Skin of body (tissue), 2 donors: ENCODE results near the gene MTCL1. TPM values are rescaled to one million over a fixed set of nuclear protein-coding genes. Genes with fewer than 3 reads are reported as not detected.
"Not testable (repeated sequence)": the region's sequence is repeated elsewhere in the genome, so short reads cannot be mapped to it uniquely, and the experiment has no call there.

Experiments
- DNase-seq: peaks from one replicate; lab custom pipeline; 2025; lab: John Stamatoyannopoulos, UW
- total RNA-seq: library from RNA; depleted of rRNA; stranded (reverse); fragments of >200 nt; gene quantifications from one replicate; pipeline ENCODE4 v1.2.3, GENCODE V29; 2014

Gene MTCL1
- total RNA-seq, 1 donor from 2014 or later: 10.7 TPM

GRCh38 chr18:8742387-8743361 is 37.3 kb downstream of the MTCL1 start:
- no peak for DNase-seq

GRCh38 chr18:8744038-8744437 is 38.7 kb downstream of the MTCL1 start:
- DNase-seq: no peak

GRCh38 chr18:8744656-8745055 is 39.3 kb downstream of the MTCL1 start:
- DNase-seq: no peak

DNA sequence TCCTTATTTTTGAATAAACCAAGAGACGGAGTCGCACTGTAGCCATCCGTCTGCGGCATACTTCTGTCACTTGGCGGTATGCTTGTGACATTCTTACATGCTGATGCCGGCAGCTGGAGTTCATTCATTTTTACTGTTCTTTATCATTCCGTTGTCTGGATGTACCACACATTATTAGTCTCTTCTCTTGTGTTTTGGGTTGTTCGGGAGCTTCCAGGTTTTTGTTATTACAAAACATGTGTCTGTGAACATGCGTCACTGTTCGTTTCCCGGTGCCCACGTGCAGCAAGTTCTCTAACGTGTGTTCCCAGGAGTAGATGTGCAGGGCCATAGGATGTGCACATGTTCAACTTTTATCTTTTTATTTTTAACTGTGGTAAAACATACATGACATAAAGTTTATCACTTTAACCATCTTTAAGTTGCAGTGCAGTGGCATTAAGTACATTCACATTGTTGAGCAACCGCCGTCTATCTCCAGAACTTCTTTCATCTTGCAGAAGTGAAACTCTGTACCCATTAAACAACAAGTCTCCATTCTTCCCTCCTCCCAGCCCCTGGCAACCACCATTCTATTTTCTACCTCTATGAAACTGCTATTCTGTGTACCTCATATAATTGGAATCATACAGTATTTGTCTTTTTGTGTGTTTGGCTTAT is 40.1 kb downstream of the MTCL1 start:
- DNase-seq: peak; percentile 80

DNA sequence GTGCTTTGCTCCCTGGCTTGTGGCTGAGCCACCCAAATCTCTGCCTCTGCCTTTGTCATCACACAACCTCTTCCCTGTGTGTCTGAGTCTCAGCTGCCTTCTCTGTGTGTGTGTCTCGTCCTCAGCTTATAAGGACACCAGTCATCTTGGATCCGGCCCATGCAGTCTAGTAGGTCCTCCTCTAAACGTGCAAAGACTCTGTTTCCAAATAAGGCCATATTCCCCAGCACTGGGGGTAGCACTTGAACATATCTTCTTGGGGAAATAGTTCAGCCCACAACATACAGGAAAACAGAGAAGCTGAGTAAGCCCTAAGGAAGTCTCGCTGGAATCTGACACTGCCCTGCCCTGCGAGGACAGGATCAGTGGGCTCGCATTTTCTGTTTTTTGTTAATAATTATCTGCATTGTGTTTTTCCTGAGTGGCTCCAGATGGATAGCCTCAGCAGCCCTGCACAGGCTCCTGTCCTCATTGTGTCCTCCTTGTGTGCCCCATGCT is 42.1 kb downstream of the MTCL1 start:
- DNase-seq: no peak

DNA sequence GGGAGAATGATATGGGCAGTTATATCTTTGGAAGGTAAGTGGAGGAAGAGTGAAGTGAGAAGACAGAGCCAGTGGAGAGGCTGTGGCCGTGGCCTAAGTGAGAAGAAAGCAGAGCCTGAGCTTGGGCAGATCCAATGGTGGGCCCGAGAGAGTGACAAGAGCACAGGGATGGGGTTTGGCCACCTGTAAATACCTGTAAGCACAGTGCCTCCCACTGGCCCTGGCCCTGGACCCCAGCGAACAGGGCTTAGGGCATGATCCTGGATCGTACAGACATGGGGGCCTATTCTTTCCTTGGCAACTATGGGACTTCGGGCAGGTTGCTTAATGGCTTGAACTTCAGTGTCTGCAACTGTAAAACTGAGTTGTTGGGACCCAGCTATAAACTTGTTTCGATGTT is 44.1 kb downstream of the MTCL1 start:
- no peak for DNase-seq

DNA sequence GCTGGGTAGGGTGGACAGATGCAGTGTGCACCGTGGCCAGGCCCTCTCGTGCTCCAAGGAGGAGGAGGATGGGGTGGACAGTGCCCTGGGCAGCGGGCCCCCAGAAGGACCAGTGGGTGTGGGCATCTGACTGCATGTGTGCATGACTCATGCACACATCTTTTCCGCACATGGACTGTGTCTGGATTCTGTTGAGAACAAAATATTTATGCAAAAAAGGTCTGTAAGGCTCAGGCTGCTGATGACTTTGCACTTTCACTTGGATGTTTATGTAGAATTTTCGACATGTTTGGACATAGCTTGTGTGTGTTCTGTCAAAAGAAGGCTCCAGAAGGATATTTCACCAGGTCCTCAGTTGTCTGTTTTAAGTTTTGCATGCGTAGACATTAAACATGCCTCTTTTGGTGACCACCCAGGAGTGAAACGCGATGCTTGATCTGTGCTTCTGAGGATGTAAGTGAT is 45.6 kb downstream of the MTCL1 start:
- peak; percentile 46 for DNase-seq

GRCh38 chr18:8751692-8752091 is 46.3 kb downstream of the MTCL1 start:
- no peak for DNase-seq

GRCh38 chr18:8752329-8752728 is 47.0 kb downstream of the MTCL1 start:
- no peak for DNase-seq

GRCh38 chr18:8754995-8755960 is 49.9 kb downstream of the MTCL1 start:
- no peak for DNase-seq

- no peak for DNase-seq
Observed at GRCh38 chr18:8756571-8756970, 51.2 kb downstream of the MTCL1 start.

GRCh38 chr18:8757396-8757997 is 52.1 kb downstream of the MTCL1 start:
- no peak for DNase-seq

DNA sequence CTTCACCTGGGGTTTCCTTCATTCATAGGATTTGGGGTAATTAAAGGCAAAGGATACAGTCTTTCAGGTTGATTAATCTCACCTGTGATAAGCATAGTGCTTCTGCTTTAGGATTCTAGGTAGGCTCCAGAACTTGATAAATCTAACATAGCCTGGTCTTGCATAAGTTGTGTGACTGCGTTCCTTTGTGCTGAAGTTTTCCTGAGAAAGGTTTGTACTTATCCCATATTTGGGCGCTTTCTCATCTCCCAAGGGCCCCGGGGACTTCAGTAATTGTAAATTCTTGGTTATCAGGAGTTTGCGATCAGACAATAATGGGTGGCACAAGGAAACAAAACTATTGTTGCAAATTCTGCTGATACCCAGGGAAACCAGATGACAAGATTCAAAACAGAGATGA is 53.1 kb downstream of the MTCL1 start:
- no peak for DNase-seq

DNA sequence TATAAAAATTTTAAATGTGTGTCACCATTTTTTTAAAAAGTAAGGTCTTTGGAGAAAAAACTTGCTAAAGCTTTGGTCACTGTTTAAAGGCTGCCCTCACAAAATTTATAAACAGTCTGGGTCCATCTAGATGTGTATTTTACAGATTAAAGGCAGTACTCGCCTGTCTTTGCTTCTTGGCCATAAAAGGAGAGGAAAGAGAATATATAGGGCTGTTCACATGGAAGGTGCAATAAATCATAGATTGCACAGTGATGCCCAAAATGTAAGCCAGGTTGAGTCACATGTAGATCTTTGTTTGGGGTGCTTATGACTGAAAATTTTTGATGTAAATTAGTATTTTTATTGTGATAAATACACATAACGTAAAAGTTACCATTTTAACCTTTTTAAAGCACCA is 55.6 kb downstream of the MTCL1 start:
- no peak for DNase-seq

DNA sequence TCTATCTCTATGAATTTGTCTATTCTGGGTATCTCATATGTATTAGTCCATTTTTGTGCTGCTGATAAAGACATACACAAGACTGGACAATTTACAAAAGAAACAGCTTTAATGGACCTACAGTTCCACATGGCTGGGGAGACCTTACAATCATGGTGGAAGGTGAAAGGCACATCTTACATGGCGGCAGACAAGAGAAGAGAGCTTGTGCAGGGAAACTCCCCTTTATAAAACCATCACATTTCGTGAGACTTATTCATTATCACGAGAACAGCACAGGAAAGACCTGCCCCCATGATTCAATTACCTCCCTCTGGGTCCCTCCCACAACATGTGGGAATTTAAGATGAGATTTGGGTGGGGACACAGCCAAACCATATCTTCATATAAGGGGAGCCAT is 56.2 kb downstream of the MTCL1 start:
- not testable (repeated sequence) for DNase-seq

- no peak for DNase-seq
Observed at GRCh38 chr18:8762968-8763367, 57.6 kb downstream of the MTCL1 start.

- DNase-seq: no peak
Observed at GRCh38 chr18:8763611-8764010, 58.3 kb downstream of the MTCL1 start.

DNA sequence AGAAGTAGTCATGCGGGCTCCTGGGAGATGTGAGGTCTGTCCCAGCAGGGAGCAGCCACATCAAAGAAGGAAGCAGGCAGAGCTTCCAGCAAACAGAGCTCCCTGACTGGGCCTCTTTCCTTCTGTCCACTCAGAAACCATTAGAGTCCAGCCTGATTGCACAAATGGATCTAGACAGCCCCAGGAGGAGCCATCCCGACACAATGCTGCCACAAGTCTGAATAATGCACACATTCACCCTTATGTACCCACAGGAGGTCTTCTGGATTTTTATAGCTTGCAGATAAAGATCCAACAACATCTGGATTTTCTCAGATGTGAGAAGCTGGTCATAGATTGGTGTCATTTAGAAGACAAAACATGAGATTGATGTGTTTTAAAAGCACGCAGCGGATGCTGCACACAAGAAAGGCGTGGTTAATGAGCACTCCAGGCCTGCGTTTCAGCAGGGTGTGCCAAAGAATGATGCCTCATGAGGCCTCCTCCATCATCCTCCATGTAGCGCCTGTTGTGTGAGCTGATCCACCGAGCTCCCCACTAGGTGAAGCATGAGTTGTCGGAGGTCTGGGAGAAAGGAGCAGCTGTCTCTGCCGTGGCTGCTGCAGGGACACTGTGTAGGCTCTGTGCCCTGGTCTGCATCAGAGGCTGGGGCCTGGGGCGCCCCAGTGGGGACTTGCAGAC is 60.6 kb downstream of the MTCL1 start:
- peak; percentile 79 for DNase-seq

GRCh38 chr18:8766559-8767293 is 61.4 kb downstream of the MTCL1 start:
- no peak for DNase-seq
